HCT116 (cell line): Measurements from ENCODE around the gene CNN1. TPM values are rescaled to one million over a fixed set of nuclear protein-coding genes. Genes with fewer than 3 reads are reported as not detected.

Experiments used
- ATAC-seq: fragments of 200-7000 bp; cut with Tn5 transposase; 2 replicates; pipeline ENCODE4 v1.9.1; 2020; ENCODE audit warnings: mild to moderate bottlenecking, moderate library complexity
- BruUV-seq: library from RNA; stranded (reverse); fragments of 400-500 nt; replicated peaks from 2 replicates; lab custom pipeline; 2021; lab: Mats Ljungman, UMichigan
- CTCF ChIA-PET: fragments of 300-600 bp; sonication (Branson Sonifier 250); formaldehyde crosslinking; loops from one replicate; lab custom pipeline; 2021; ENCODE audit warnings: antibody characterized with exemption; lab: Charles Lee
- POLR2A ChIA-PET: fragments of 300-600, 350-600 bp; sonication (Branson Sonifier 250); formaldehyde crosslinking; loops from one replicate; lab custom pipeline; 2021; ENCODE audit warnings: antibody characterized with exemption; lab: Charles Lee
- RAD21 ChIA-PET, 2 experiments: fragments of 300-600 bp; sonication (Branson Sonifier 250); formaldehyde crosslinking; loops; one replicate each; lab custom pipeline; 2023; ENCODE audit warnings: low total read pairs in 2 of 2; ENCODE audit not compliant: uncharacterized antibody in 2 of 2, unreplicated experiment in 2 of 2, low non-redundant PET in 1 of 2; lab: Charles Lee
- DNase-seq: peaks from one replicate; pipeline ENCODE4 v3.0.0-alpha.2; 2010; ENCODE audit warnings: low read depth, low spot score
- H2AFZ ChIP-seq: fragments of 200-600 bp; shearing (Covaris generic), sonication (generic); 2 replicates; pipeline ENCODE4 v1.6.1; 2017; ENCODE audit warnings: low read depth, mixed run types, mixed read lengths, antibody characterized with exemption, low read length; ENCODE audit not compliant: poor library complexity, severe bottlenecking
- H3K27ac ChIP-seq: 2 replicates; pipeline ENCODE4 v1.5.1; 2012; ENCODE audit warnings: low read depth, low read length
- H3K27me3 ChIP-seq: fragments of 200-600 bp; sonication (generic); 2 replicates; pipeline ENCODE4 v1.6.1; 2016; ENCODE audit warnings: mixed run types, low read length, mixed read lengths; ENCODE audit not compliant: insufficient read depth
- H3K36me3 ChIP-seq, 2 experiments: fragments of 200-500 bp in 1 of 2; fragments of 200-600 bp in 1 of 2; sonication (Bioruptor generic) in 1 of 2; sonication (generic) in 1 of 2; 2 replicates each; pipeline versions ENCODE4 v1.5.1 to v1.6.1; 2014 to 2016; ENCODE audit warnings: low read length in 2 of 2, inconsistent platforms in 1 of 2, mixed read lengths in 1 of 2, mixed run types in 1 of 2; ENCODE audit not compliant: insufficient read depth in 2 of 2, control insufficient read depth in 1 of 2
- H3K4me1 ChIP-seq, 2 experiments: fragments of 200-600 bp in 1 of 2; sonication (generic) in 1 of 2; 2 replicates each; pipeline versions ENCODE4 v1.5.1 to v1.6.1; 2012 to 2017; ENCODE audit warnings: low read length in 2 of 2, inconsistent platforms in 1 of 2, mild to moderate bottlenecking in 1 of 2, mixed read lengths in 1 of 2, mixed run types in 1 of 2, moderate library complexity in 1 of 2; ENCODE audit not compliant: insufficient read depth in 2 of 2, control insufficient read depth in 1 of 2
- H3K4me2 ChIP-seq: fragments of 200-600 bp; sonication (generic); 2 replicates; pipeline ENCODE4 v1.6.1; 2017; ENCODE audit warnings: mixed run types, low read length, mixed read lengths
- H3K4me3 ChIP-seq, 2 experiments: fragments of 200-600 bp in 1 of 2; sonication (generic) in 1 of 2; replicated peaks in 1 of 2; 2 replicates each; pipeline ENCODE4 v1.5.1; 2011 to 2016; ENCODE audit warnings: low read length in 2 of 2, control low read depth in 1 of 2, low read depth in 1 of 2, mild to moderate bottlenecking in 1 of 2, mixed read lengths in 1 of 2, mixed run types in 1 of 2
- H3K79me2 ChIP-seq: fragments of 200-600 bp; sonication (generic); 2 replicates; pipeline ENCODE4 v1.6.1; 2017; ENCODE audit warnings: mild to moderate bottlenecking, mixed run types, low read length, moderate library complexity, mixed read lengths; ENCODE audit not compliant: insufficient read depth
- H3K9ac ChIP-seq: fragments of 200-600 bp; sonication (generic); 2 replicates; pipeline ENCODE4 v1.6.1; 2016; ENCODE audit warnings: low read length, mixed read lengths
- H3K9me2 ChIP-seq: fragments of 200-600 bp; sonication (generic), shearing (Covaris generic); 2 replicates; pipeline ENCODE4 v1.6.1; 2017; ENCODE audit warnings: mixed run types, mild to moderate bottlenecking, moderate library complexity; ENCODE audit not compliant: insufficient read depth
- H3K9me3 ChIP-seq, 2 experiments: fragments of 200-500 bp in 1 of 2; fragments of 200-600 bp in 1 of 2; sonication (Bioruptor generic) in 1 of 2; sonication (generic) in 1 of 2; 2 replicates each; pipeline ENCODE4 v1.6.1; 2014 to 2017; ENCODE audit warnings: low read length in 2 of 2, mixed read lengths in 2 of 2, inconsistent platforms in 1 of 2, low read depth in 1 of 2, mild to moderate bottlenecking in 1 of 2, mixed run types in 1 of 2, moderate library complexity in 1 of 2; ENCODE audit not compliant: control insufficient read depth in 1 of 2, insufficient read depth in 1 of 2
- H4K20me1 ChIP-seq: fragments of 200-600 bp; sonication (generic), shearing (Covaris generic); 2 replicates; pipeline ENCODE4 v1.6.1; 2017; ENCODE audit warnings: mixed run types, mild to moderate bottlenecking, moderate library complexity; ENCODE audit not compliant: insufficient read depth
- ATF3 ChIP-seq: IDR thresholded peaks from 2 replicates; pipeline ENCODE4 v1.6.1; 2012
- CBX3 ChIP-seq: IDR thresholded peaks from 2 replicates; pipeline ENCODE4 v1.6.1; 2012; ENCODE audit warnings: low read depth
- CEBPB ChIP-seq: IDR thresholded peaks from 2 replicates; pipeline ENCODE4 v1.6.1; 2012; ENCODE audit warnings: low read depth
- EGR1 ChIP-seq: IDR thresholded peaks from 2 replicates; pipeline ENCODE4 v1.6.1; 2012; ENCODE audit warnings: low read depth
- JUND ChIP-seq: IDR thresholded peaks from 2 replicates; pipeline ENCODE4 v1.6.1; 2012
- RAD21 ChIP-seq: IDR thresholded peaks from 2 replicates; pipeline ENCODE4 v1.6.1; 2012; ENCODE audit warnings: low read depth, mild to moderate bottlenecking
- REST ChIP-seq: IDR thresholded peaks from 2 replicates; pipeline ENCODE4 v1.6.1; 2012; ENCODE audit warnings: low read depth
- SRF ChIP-seq: IDR thresholded peaks from 2 replicates; pipeline ENCODE4 v1.6.1; 2012; ENCODE audit warnings: low read depth
- TCF7L2 ChIP-seq: IDR thresholded peaks from 2 replicates; pipeline ENCODE4 v1.7.0; 2011; ENCODE audit warnings: borderline replicate concordance, inconsistent platforms; ENCODE audit not compliant: insufficient read depth, insufficient read length; ENCODE audit errors: extremely low read depth
- ZFX ChIP-seq: fragments of 450-650 bp; IDR thresholded peaks from 2 replicates; pipeline ENCODE4 v1.6.1; 2017
- ZNF274 ChIP-seq: fragments of 200-500 bp; sonication (Bioruptor generic); IDR thresholded peaks from 2 replicates; pipeline ENCODE4 v1.6.1; 2014; ENCODE audit warnings: mild to moderate bottlenecking, low read depth, low read length, inconsistent platforms
- intact Hi-C: fragments of 100-400 bp; cut with micrococcal nuclease; formaldehyde crosslinking; loops from 2 replicates; pipeline ENCODE4 v1.10.0; 2022
- total RNA-seq: library from RNA; stranded (reverse); gene quantifications from one replicate; pipeline ENCODE4 v1.2.1, GENCODE V29; 2021; ENCODE audit not compliant: unreplicated experiment

The CNN1 gene
- total RNA-seq, 1 experiment from 2014 or later: 0.64 TPM

- RAD21 ChIA-PET: no interaction called here
These were observed 39.8 kb downstream of the CNN1 start for GRCh38 chr19:11578258-11579142.

GRCh38 chr19:11580116-11580515 is 41.5 kb downstream of the CNN1 start:
- CTCF ChIA-PET: no interaction called here
- Histone ChIP-seq H3K27ac (no peak overlapping the region), H3K9ac (no peak overlapping the region), H4K20me1 (no peaks in the 10 kb centered on the region), H3K79me2 (no peaks in the 10 kb centered on the region)
- DNase-seq: no peak
- TF ChIP-seq SRF: no peak
- no peak for TF ChIP-seq RAD21
- TF ChIP-seq CEBPB: no peak
- TF ChIP-seq EGR1: no peak
- no peak for TF ChIP-seq ZFX
- no peak for TF ChIP-seq ZNF274
- no peak for TF ChIP-seq CBX3
- no peak for TF ChIP-seq REST
- no peak for TF ChIP-seq TCF7L2
- TF ChIP-seq JUND: no peak
- TF ChIP-seq, all 23 proteins: peak for 0
- H3K9me2 ChIP-seq: no peaks in the 10 kb centered on the region
- H3K4me3 ChIP-seq: no peak overlapping the region
- ChIA-PET RAD21 (no interaction called here), POLR2A (no interaction called here)
- H3K36me3 ChIP-seq: no peaks in the 10 kb centered on the region
- no TSS peak for BruUV-seq
- intact Hi-C loops: no loop called here
- no peaks in the 10 kb centered on the region for H3K27me3 ChIP-seq
- no peak overlapping the region for H2AFZ ChIP-seq
- H3K4me1 ChIP-seq: peaks cover 2 to 3% of the 10 kb centered on the region in 2 experiments; a peak in 2 of 4 replicates
- ATAC-seq: no peak
- H3K9me3 ChIP-seq: no peaks in the 10 kb centered on the region
- H3K4me2 ChIP-seq: no peak overlapping the region

More at GRCh38 chr19:11578258-11579142, 39.8 kb downstream of the CNN1 start:
- BruUV-seq: no TSS peak
- TF ChIP-seq ATF3 (no peak), TCF7L2 (no peak)
- no peaks in the 10 kb centered on the region for H3K79me2 ChIP-seq
- intact Hi-C loops: no loop called here
- ChIA-PET CTCF (no interaction called here), POLR2A (no interaction called here)
- no peak overlapping the region for H3K4me3 ChIP-seq
- H3K9me2 ChIP-seq: no peaks in the 10 kb centered on the region
- no peak overlapping the region for H3K9ac ChIP-seq
- no peaks in the 10 kb centered on the region for H4K20me1 ChIP-seq
- no peak for DNase-seq
- no peaks in the 10 kb centered on the region for H3K9me3 ChIP-seq
- H3K4me2 ChIP-seq: no peak overlapping the region
- no peak for ATAC-seq
- H3K36me3 ChIP-seq: no peaks in the 10 kb centered on the region
- H3K4me1 ChIP-seq: peaks cover 2 to 3% of the 10 kb centered on the region in 2 experiments; a peak in 2 of 4 replicates
- no peaks in the 10 kb centered on the region for H3K27me3 ChIP-seq
- H3K27ac ChIP-seq: no peak overlapping the region
- H2AFZ ChIP-seq: no peak overlapping the region
